HG03342 (cell line): Measurements from ENCODE around the gene TK1.
"Not testable (repeated sequence)": the region's sequence is repeated elsewhere in the genome, so short reads cannot be mapped to it uniquely, and the experiment has no call there.

Experiments used
- ATAC-seq: cut with Tn5 transposase; IDR thresholded peaks from one replicate; pipeline ENCODE4 v1.9.1; 2021; ENCODE audit warnings: mild to moderate bottlenecking, moderate library complexity; ENCODE audit not compliant: unreplicated experiment

Gene TK1, protein sequence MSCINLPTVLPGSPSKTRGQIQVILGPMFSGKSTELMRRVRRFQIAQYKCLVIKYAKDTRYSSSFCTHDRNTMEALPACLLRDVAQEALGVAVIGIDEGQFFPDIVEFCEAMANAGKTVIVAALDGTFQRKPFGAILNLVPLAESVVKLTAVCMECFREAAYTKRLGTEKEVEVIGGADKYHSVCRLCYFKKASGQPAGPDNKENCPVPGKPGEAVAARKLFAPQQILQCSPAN

DNA sequence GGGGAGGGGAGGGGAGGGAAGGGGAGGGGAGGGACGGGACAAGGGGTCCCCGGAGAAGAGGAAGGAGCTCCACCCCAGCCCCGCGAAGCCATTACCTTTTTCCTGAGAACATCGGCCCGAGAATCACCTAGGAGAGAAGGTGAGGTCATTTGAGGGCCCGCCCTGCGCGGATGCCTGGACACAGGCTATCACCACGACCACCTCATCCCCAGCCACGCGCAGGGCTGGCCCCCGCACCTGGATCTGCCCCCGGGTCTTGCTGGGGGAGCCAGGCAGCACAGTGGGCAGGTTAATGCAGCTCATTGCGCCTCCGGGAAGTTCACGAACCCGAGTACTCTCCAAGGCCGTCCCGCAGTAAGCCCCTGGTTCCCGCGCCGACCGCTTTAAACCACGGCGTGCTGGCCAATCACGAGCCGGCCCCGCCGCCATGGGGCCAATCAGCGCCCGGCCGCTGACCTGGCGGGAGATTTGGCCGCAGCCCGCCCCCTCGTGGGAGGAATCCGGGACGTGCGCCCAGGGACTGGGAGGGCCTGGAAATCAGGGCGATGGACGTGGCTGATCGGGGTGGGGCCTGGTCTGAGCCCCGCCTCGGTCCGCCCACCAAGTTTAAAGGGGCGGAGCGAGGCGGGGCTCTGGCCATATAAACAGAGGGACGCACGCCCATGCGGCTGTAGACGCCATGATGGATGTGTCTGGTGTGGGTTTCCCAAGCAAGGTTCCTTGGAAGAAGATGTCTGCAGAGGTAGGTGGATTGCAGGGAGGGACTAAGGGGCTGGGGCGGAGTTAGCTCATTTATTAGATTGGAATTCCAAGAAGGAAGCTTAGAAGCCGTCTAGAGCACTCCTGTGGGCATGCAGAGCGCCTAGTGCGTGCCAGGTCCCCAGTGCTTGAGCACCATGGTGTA lies at the start of gene TK1, which contains the start of gene AFMID:
Gene TK1, minus strand, starts transcription at position 361 of the 904 bp plus-strand sequence. Its CDS starts 58 bp downstream, at position 303.
Gene AFMID, plus strand, starts transcription at position 671 of the 904 bp plus-strand sequence. Its CDS starts 9 bp downstream, at position 680.
- peak; percentile 87 for ATAC-seq

DNA sequence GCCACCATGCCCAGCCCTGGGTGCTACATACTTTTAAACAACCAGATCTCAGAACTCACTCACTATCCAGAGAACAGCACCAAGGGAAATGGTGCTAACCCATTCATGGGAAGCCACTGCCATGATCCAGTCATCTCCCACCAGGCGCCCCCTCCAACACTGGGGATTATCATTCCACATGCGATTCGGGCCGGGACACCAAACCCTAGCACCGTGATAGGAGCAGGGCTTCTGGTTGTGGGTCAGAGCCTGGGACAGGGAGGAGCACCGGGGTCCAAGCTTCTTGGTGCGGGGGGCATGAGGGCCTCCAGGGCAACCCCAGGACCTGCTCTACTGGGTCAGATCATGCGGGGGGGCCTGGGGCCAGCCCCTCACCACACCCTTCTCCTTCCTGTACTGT lies 49.0 kb upstream of the TK1 start:
- ATAC-seq: no peak

DNA sequence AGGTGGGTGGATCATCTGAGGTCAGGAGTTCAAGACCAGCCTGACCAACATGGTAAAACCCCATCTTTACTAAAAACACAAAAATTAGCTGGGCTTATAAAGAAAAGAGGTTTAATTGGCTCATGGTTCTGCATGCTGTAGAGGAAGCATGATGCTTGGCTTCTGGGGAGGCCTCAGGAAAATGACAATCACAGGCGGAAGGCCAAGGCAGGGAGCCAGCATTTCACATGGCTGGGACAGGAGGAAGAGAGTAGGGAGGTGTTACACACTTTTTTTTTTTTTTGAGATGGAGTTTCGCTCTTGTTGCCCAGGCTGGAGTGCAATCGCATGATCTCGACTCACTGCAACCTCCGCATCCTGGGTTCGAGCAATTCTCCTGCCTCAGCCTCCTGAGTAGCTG lies 48.2 kb upstream of the TK1 start:
- not testable (repeated sequence) for ATAC-seq

DNA sequence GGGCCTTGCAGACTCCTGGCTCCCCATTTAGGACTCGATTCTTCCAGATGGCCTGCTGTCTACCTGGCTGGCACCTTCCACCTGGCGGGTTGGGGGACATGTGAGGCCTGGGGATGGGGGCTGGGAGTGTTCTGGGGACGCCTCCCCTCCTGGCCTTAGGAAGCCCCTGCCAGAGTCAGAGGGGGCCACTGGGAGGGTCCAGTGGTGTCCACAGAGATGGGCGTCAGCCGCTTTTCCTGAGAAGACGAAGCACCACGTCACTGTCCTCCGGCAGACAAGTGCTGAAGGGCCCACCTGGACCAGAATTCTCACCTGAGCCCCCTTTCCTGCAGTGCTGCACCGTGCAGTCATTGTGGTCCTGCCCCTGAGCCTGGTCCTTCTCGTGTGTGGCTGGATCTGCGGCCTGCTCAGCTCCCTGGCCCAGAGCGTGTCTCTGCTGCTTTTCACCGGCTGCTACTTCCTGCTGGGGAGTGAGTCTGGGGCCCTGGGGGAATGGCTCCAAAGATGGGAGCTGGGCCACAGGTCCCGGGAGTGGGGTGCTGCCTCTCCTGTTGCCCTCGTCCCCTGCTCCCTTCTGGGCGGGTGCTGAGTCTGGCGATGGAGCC lies 47.5 kb upstream of the TK1 start:
- no peak for ATAC-seq

DNA sequence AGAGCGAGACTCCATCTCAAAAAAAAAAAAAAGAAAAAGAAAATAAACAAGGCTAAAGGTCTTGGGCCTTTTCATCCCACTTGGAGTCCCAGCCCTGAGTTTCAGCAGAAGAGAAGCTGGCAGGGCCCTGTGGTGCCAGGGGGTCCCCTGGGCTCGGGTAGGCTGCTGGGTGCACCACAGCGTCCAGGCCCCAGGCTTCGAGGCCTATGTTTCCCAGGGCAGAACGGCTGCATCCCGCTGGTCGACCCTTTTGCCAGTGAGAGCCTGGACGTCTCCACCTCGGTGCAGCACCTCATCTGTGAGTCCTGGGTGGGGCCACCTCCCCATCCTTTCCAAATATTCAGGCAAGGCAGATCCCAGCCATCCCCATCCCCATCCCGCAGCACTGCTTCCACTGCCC lies 46.8 kb upstream of the TK1 start:
- no peak for ATAC-seq

DNA sequence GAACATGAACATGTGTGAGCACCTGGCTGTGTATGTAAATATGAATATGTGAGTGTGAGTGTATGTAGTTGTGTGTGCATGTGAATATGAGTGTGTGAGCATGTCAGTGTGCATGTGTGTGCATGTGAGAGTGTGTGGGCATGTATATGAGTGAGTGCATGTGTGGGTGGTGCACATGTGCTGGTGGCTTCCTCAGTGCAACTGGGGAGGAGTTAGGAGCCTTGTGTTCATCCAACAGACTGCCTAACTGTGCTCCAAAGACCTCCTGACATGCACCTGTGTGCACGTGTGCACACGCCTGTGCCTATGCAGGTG lies 46.0 kb upstream of the TK1 start:
- ATAC-seq: no peak

DNA sequence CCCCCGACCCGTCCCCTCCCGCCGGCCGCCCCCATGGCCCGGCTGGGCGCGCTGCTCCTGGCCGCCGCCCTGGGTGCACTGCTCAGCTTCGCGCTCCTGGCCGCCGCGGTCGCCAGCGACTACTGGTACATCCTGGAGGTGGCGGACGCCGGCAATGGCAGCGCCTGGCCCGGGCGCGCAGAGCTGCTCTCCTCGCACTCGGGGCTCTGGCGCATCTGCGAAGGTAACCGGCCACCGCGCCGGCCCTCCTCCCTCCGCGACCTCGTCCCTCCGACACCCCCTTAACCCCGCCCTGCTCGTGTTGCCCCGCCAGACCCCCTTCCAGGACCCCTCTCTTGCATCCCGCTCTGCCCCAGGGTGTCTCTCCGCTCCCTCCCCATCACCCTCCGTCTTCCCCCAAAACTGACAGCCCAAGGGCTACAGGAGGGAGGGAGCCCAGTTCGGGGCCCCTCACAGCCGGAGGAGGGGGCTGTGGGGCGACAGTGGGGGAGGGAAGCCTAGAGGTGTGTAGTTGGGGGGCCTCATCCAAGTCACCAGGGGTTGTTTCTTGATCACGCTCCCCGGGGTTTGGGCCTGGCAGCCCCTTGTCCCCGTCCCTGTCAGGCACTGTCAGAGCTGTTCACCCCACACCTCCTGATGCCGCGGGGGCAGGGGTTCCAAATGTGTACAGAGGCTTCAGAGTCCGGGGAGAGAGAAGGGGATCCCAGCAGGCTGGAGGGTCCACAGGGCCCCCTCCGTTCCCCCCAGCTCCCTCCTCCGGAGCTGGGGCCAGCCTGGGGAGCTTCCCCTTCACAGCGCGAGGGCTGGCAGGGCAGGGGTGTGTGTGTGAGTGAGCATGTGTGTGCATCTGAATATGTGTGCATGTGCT lies 45.4 kb upstream of the TK1 start:
- no peak for ATAC-seq

DNA sequence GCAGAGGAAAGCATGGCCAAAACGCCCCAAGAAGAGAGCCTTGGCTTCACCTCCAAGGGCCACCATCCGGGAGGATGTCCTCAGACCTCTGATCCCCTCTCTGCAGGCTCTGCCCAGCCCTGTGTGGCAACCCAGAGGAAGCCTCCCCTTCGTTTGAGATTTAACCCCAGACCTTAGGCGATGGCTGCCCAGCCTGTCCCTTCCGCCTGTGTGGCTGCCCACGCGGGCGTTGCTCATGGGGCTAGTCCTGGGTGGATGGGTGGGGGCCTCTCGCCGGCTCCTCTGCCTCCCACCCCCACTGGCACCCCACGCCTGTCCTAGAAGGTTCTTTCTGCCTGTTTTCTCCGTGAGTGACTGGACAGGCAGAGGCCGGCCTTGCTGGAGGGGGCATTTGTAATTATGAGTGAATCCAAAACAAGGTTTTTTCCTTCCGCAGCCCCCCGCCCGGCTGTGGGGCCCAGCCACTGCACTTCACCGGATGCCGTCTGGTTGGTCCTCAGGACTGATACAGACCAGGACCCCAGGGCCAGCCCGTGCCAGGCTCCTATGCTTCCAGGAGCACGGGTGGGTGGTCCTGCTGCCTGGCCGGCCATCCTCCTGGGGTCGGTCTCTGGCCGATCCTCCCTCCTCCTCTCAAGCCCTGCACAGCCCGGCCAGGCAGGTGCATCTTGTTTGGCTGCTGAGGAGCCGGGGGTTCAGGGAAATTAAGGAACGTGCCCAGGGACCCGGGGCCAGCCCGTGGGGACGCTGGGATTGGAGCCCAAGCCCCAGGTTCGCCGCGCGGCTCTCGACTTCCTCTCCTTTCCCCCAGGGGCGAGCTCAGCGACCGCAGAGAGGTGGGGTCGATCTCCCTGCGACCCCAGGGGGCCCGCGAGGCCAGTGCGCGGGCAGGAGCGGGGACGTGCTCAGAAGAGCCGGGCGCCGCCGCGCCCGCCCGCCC lies 44.4 kb upstream of the TK1 start, which contains the start of gene TMEM235:
Gene TMEM235, plus strand, starts transcription at position 636 of the 940 bp plus-strand sequence. CDS start 393 bp downstream, outside the sequence.
- ATAC-seq: no peak

DNA sequence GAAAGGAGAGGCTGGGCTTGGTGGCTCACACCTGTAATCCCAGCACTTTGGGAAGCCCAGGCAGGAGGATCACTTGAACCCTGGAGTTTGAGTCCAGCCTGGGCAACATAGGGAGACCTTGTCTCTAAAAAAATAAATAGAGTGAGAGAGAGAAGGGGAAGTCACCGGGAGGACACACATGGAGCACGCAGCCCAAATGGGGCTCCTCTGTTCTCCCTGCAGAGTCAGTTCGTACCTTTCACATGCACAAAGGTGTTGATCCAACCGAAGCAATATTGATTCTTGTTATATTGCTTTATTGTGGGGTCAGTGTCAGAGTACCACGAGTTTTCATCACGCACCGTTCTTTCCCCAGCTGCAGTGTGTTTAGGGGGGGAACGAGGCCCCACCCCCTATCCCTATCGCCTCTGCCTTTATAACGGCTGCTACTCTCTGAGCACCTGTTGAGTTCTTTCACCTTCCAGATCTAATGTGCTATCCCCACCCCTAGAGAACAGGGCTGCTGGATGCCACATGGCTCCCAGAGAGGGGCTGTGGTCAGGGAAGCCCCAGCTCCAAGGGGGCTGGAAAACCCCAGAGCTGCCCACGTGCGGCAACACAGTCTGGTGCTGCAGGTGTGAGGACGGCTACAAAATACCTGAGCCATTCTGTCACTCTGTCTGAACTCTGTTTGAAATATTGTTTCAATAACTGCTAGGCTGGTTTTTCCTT lies 43.6 kb upstream of the TK1 start:
- no peak for ATAC-seq

DNA sequence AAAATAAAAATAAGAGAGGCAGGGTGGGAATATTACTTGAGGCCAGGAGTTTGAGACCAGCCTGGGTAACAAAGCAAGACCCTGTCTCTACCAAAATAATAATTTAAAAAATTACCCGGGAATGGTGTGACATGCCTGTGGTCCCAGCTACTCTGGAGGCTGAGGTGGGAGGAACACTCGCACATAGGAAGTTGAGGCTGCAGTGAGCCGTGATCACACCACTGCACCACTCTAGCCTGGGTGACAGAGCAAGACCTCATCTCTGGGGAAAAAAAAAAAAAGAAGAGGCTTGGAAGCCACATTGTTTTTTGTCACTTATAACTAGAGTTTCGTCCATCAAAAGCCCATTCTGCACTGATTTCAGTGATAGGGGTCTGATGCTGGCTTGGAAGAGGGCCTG lies 41.3 kb upstream of the TK1 start:
- ATAC-seq: no peak

DNA sequence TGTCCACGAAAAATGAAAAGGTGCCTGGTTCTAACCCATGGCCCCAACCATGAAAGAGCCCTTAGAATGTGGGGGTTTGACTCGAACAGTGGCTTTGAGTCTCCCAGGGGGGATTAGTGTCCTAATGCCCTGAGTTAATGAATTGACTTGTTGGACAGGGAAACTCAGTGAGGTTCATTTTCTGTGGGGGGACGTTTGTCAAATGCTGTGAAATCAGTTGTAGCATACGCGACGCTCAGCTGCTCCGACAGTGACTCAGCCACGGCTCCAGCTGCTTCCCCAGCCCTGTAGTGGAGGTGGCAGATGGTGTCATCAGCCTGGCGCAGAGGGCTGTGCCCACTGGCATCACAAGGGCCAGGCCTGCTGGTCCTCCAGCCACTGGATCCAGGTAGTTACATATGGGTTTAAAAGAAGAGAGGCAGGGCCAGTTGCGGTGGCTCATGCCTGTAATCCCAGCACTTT lies 40.6 kb upstream of the TK1 start:
- no peak for ATAC-seq

DNA sequence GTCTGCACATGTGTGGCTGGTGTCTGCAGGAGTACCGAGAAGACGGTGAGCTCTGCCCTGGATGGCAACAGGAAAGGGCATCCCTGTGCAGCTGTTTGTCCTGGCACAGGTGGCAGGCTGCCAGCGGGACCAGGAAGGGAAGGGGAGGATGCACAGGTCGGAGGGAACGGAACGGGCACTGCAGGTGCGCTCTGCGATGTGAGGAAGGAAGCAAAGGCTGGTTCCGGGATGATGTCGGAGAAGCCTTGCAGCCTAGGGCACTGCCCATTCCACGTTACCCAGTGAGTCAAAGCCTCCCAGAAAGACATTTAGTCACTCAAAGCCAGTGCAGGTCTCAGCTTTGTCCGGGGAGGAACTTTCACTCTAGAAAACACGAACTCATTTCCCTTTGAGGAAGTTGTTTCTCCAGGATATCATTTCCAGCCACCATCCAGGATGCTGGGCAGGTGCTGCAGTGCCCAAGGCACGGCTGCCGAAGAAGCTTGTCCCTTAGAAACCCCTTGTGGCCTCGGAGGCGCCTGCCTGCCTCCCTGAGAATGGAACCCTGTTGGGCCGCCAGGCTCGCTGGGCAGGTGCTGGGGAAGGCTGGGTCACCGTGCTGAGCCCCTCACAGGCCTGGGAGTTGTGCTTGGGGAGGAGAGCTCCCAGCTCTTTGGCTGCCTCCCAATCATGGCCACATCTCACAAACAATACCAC lies 40.1 kb upstream of the TK1 start:
- no peak for ATAC-seq

DNA sequence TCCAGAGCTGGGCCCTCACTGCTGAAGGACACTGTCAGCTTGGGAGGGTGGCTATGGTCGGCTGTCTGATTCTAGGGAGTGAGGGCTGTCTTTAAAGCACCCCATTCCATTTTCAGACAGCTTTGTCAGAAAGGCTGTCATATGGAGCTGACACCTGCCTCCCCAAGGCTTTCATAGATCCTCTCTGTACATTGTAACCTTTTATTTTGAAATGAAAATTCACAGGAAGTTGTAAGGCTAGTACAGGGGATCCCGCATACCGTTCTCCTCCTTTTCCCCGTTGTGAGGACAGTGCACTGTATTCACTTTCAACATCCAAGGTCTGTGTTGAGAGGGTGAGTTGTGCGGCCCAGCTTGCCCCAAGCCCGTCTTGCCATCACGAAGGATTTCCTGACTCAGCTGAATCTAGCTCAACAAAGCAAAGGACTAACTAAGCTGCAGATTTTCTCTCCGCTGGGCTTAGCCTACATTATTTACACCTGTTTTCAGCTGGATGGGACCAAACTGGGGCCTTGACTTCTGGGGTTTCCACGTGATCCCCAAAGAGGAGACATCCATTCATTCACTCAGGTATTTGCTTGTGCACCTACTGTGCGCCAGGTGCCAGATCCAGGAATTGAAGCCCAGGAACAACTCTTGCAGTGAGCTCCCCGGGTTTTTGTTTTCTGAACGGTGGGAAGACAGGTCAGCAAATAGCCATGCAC lies 39.4 kb upstream of the TK1 start:
- no peak for ATAC-seq

DNA sequence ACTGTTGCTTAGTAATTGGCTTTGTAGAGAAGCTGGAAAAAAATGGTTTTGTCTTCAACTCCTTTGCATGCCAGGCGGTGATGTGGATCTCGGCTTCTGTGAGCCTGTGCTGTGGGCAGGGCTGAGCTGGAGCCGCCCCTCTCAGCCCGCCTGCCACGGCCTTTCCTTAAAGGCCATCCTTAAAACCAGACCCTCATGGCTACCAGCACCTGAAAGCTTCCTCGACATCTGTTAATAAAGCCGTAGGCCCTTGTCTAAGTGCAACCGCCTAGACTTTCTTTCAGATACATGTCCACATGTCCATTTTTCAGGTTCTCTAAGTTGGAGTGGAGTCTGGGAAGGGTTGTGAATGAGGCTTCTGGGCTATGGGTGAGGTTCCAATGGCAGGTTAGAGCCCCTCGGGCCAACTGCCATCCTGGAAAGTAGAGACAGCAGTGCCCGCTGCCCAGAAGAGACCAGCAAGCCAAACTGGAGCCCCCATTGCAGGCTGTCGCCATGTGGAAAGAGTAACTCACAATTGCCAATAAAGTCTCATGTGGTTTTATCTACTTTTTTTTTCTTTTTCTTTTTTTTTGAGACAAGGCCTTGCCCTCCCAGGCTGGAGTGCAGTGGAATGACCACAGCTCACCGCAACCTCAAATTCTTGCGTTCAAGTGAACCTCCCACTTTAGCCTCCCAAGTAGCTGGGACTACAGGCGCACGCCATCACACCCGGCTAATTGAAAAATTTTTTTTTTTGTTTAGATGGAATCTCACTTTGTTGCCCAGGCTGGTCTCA lies 38.4 kb upstream of the TK1 start:
- ATAC-seq: no peak

DNA sequence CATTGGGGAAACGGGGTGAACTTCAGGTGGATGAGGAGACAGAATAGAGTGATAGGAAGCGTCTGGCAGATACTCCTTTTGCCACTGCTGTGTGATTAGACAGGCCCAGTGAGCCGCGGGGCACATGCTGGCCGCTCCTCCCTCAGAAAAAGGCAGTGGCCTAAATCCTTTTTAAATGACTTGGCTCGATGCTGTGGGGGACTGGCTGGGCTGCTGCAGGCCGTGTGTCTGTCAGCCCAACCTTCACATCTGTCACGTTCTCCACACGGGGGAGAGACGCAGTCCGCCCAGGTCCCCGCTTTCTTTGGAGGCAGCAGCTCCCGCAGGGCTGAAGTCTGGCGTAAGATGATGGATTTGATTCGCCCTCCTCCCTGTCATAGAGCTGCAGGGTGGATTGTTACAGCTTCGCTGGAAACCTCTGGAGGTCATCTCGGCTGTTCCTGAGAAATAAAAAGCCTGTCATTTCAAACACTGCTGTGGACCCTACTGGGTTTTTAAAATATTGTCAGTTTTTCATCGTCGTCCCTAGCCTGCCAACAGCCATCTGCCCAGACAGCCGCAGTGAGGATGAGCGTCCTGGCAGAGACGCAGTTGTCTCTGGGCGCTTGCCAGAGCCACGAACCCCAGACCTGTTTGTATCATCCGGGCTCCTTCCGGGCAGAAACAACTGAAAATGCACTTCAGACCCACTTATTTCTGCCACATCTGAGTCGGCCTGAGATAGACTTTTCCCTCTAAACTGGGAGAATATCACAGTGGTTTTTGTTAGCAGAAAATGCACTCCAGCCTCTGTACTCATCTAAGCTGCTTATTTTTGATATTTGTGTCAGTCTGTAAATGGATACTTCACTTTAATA lies 37.6 kb upstream of the TK1 start:
- ATAC-seq: no peak

DNA sequence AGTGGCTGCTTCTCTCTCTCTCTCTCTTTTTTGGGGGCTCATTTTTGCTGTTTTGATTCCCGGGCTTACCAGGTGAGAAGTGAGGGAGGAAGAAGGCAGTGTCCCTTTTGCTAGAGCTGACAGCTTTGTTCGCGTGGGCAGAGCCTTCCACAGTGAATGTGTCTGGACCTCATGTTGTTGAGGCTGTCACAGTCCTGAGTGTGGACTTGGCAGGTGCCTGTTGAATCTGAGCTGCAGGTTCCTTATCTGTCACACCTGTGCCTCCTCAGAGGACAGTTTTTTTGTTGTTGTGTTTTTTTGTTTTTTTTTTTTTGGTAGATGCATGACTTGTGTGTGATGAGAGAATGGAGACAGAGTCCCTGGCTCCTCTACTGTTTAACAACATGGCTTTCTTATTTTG lies 36.9 kb upstream of the TK1 start:
- no peak for ATAC-seq
